Stomach (tissue), 9 donors: Measurements from ENCODE around the gene RNU7-1. TPM values are rescaled to one million over a fixed set of nuclear protein-coding genes. Genes with fewer than 3 reads are reported as not detected.

Experiments
- DNase-seq, 2 donors: peaks; one replicate each; pipeline versions ENCODE4 v3.0.0 to v3.0.0-alpha.2; 2013 to 2019
- H3K27ac ChIP-seq, 5 donors: fragments of 200-600 bp in 4 of 5; sonication (generic) in 4 of 5; one replicate each; pipeline ENCODE4 v1.5.1; 2013 to 2019; ENCODE audit warnings: mild to moderate bottlenecking in 1 of 5, moderate library complexity in 1 of 5
- H3K27me3 ChIP-seq, 3 donors: fragments of 200-600 bp; sonication (generic); one replicate each; pipeline ENCODE4 v1.5.1; 2017 to 2019; ENCODE audit warnings: mixed run types in 1 of 3
- H3K36me3 ChIP-seq, 4 donors: fragments of 200-600 bp; sonication (generic); 1 replicate in 3 of 4; 2 replicates in 1 of 4; pipeline ENCODE4 v1.5.1; 2016 to 2019
- H3K4me1 ChIP-seq, 4 donors: fragments of 200-600 bp; sonication (generic); one replicate each; pipeline ENCODE4 v1.5.1; 2016 to 2019
- H3K4me3 ChIP-seq, 4 donors: fragments of 200-600 bp; sonication (generic) in 3 of 4; one replicate each; pipeline ENCODE4 v1.5.1; 2016 to 2019; ENCODE audit warnings: mild to moderate bottlenecking in 1 of 4
- H3K9me3 ChIP-seq, 4 donors: fragments of 200-600 bp; sonication (generic); one replicate each; pipeline ENCODE4 v1.5.1; 2016 to 2019
- CTCF ChIP-seq, 7 experiments: fragments of 450-650 bp in 4 of 7; fragments of 200-600 bp in 3 of 7; sonication (generic) in 3 of 7; IDR thresholded peaks; one replicate each; pipeline ENCODE4 v1.5.1; 2016 to 2019; ENCODE audit warnings: antibody characterized with exemption in 7 of 7, control low read depth in 2 of 7, mild to moderate bottlenecking in 1 of 7
- EP300 ChIP-seq: sonication (generic); formaldehyde crosslinking; IDR thresholded peaks from one replicate; pipeline ENCODE4 v1.6.1; 2017; ENCODE audit warnings: antibody characterized with exemption
- POLR2A ChIP-seq, 4 donors: fragments of 450-650 bp; IDR thresholded peaks; one replicate each; pipeline ENCODE4 v1.6.1; 2016; ENCODE audit warnings: antibody characterized with exemption in 4 of 4, control low read depth in 2 of 4, mild to moderate bottlenecking in 1 of 4, moderate library complexity in 1 of 4
- POLR2AphosphoS5 ChIP-seq, 3 donors: sonication (generic); formaldehyde crosslinking; IDR thresholded peaks; one replicate each; pipeline ENCODE4 v1.6.1; 2016; ENCODE audit warnings: antibody characterized with exemption in 3 of 3
- WGBS, 5 donors: extraction: QIAGEN DNeasy Blood & Tissue Kit in 3 of 5; methylation state at CpG; one replicate each; pipeline versions ENCODE4 v1.1.5 to v1.1.7; 2013 to 2018; 5-methylcytosine and 5-hydroxymethylcytosine counted together
- intact Hi-C: fragments of 100-400 bp; cut with DNase I; formaldehyde crosslinking; loops from one replicate; pipeline ENCODE4 v1.15.1; 2023; ENCODE audit warnings: low total_unique reads
- polyA plus RNA-seq, 3 donors: library from polyadenylated mRNA; stranded (reverse); fragments of 200-250 nt; gene quantifications; one replicate each; pipeline ENCODE4 v1.2.3, GENCODE V29; 2013
- total RNA-seq, 5 donors: library from RNA; depleted of rRNA; stranded (reverse); fragments of >200 nt; gene quantifications; one replicate each; pipeline versions ENCODE4 v1.1.0 to v1.2.3, GENCODE V29; 2014 to 2016
- donor health status: healthy with polysubstance abuse.
- donor health status: Bipolar disorder and iron deficiency.
- donor health status: healthy.

The RNU7-1 gene
- total and polyA plus RNA-seq, 8 donors: not detected

DNA sequence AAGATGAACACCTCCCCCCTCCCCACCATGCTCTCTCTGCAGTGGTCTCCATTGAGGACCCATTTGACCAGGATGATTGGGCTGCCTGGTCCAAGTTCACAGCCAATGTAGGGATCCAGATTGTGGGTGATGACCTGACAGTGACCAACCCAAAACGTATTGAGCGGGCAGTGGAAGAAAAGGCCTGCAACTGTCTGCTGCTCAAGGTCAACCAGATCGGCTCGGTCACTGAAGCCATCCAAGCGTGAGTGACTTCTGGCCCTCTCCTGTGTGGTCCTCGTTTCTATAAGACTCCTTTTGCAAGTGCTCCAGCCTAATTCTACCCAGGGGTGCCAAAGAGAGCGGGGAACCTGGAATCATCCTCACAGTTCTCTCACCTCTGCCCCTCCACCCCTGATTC lies 22.1 kb upstream of the RNU7-1 start:
- TF ChIP-seq CTCF (IDR thresholded peaks at IDR 0.05) (no peak), POLR2A (IDR thresholded peaks at IDR 0.05) (no peak), EP300 (no peak), POLR2AphosphoS5 (IDR thresholded peaks at IDR 0.05) (no peak)
- Histone ChIP-seq H3K4me3 (no peak overlapping the region), H3K36me3 (peaks cover 0 to 63% (median 44%) of the 10 kb centered on the region in 4 donors), H3K27me3 (no peaks in the 10 kb centered on the region), H3K4me1 (peaks cover 21 to 39% (median 27%) of the 10 kb centered on the region in 4 donors), H3K9me3 (no peaks in the 10 kb centered on the region), H3K27ac (no peak overlapping the region)
- WGBS, 5 donors: 66 to 94% (median 90%) methylated on average over 7 of the region's 7 CpGs
- peak in 1 of 2 donors; percentile 1 for DNase-seq
- intact Hi-C loops: no loop called here

DNA sequence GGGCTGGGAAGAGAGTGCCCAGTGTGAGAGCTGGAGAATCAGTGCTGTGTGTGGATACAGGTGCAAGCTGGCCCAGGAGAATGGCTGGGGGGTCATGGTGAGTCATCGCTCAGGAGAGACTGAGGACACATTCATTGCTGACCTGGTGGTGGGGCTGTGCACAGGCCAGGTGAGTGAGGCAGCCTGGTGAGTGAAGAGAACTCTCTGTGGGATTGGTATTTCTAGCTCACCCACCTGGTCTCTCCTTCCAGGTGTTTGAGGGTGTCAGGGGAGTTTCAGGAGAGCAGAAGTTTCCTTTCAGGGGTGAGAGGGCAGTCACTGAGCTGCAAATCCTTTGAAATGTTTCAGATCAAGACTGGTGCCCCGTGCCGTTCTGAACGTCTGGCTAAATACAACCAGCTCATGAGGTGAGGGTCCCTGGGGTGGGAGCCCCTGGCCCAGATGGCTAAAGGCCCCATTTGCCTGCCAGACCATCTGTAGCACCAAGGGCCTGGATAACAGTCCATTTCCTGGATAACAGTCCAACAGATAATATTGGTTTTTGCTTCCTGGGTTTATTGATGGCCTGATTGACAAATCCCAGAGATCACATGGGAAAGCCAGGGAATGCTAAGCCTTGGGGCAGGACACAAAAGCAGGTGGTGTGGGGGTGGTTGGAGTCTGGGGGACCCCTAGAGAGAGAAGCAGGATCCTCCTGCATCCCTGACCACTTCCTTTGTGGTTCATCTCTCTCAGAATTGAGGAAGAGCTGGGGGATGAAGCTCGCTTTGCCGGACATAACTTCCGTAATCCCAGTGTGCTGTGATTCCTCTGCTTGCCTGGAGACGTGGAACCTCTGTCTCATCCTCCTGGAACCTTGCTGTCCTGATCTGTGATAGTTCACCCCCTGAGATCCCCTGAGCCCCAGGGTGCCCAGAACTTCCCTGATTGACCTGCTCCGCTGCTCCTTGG lies 21.3 kb upstream of the RNU7-1 start:
- peak overlapping the region in 3 of 5 donors; percentile 18 to 97 (median 21) for H3K27ac ChIP-seq
- peaks cover 0 to 57% (median 38%) of the 10 kb centered on the region in 4 donors for H3K36me3 ChIP-seq
- no peaks in the 10 kb centered on the region for H3K27me3 ChIP-seq
- H3K4me1 ChIP-seq: peaks cover 28 to 46% (median 34%) of the 10 kb centered on the region in 4 donors
- TF ChIP-seq POLR2A (IDR thresholded peaks at IDR 0.05) (no peak), POLR2AphosphoS5 (IDR thresholded peaks at IDR 0.05) (no peak), EP300 (no peak)
- intact Hi-C loops: no loop called here
- WGBS, 5 donors: 78 to 89% (median 83%) methylated on average over 9 of the region's 9 CpGs
- no peaks in the 10 kb centered on the region for H3K9me3 ChIP-seq
- DNase-seq: peak in 1 of 2 donors; percentile 13
- H3K4me3 ChIP-seq: no peak overlapping the region

GRCh38 chr12:6923003-6923732 lies 20.4 kb upstream of the RNU7-1 start:
- intact Hi-C loops: no loop called here
- DNase-seq: no peak
- peak overlapping the region in 2 of 5 donors; percentile 96 to 97 for H3K27ac ChIP-seq
- H3K4me1 ChIP-seq: peaks cover 29 to 48% (median 36%) of the 10 kb centered on the region in 4 donors
- no peaks in the 10 kb centered on the region for H3K9me3 ChIP-seq
- no peaks in the 10 kb centered on the region for H3K27me3 ChIP-seq
- 70 to 86% (median 81%) methylated on average over 10 of the region's 10 CpGs for WGBS, 5 donors
- no peak for TF ChIP-seq CTCF (IDR thresholded peaks at IDR 0.05)
- TF ChIP-seq EP300: no peak
- TF ChIP-seq POLR2A (IDR thresholded peaks at IDR 0.05): no peak
- no peak for TF ChIP-seq POLR2AphosphoS5 (IDR thresholded peaks at IDR 0.05)
- H3K36me3 ChIP-seq: peaks cover 0 to 48% (median 30%) of the 10 kb centered on the region in 4 donors
- H3K4me3 ChIP-seq: no peak overlapping the region

GRCh38 chr12:6923851-6924250 lies 19.8 kb upstream of the RNU7-1 start:
- Histone ChIP-seq H3K27ac (peak overlapping the region in 3 of 5 donors; percentile 96 to 99 (median 97)), H3K4me1 (peaks cover 29 to 51% (median 37%) of the 10 kb centered on the region in 4 donors), H3K36me3 (peaks cover 0 to 44% (median 27%) of the 10 kb centered on the region in 4 donors), H3K9me3 (no peaks in the 10 kb centered on the region), H3K27me3 (no peaks in the 10 kb centered on the region), H3K4me3 (no peak overlapping the region)
- WGBS, 5 donors: 45 to 57% (median 54%) methylated on average over 6 of the region's 6 CpGs
- TF ChIP-seq CTCF (IDR thresholded peaks at IDR 0.05) (no peak), EP300 (no peak), POLR2AphosphoS5 (IDR thresholded peaks at IDR 0.05) (no peak)
- DNase-seq: no peak
- intact Hi-C loops: no loop called here
